HG02981 (cell line): ENCODE measurements around the gene GZMM.

Experiments used
- ATAC-seq: cut with Tn5 transposase; IDR thresholded peaks from one replicate; pipeline ENCODE4 v1.9.1; 2021; ENCODE audit warnings: mild to moderate bottlenecking, moderate library complexity; ENCODE audit not compliant: unreplicated experiment

The GZMM gene

GRCh38 chr19:533364-534058 is 10.3 kb upstream of the GZMM start:
- no peak for ATAC-seq

DNA sequence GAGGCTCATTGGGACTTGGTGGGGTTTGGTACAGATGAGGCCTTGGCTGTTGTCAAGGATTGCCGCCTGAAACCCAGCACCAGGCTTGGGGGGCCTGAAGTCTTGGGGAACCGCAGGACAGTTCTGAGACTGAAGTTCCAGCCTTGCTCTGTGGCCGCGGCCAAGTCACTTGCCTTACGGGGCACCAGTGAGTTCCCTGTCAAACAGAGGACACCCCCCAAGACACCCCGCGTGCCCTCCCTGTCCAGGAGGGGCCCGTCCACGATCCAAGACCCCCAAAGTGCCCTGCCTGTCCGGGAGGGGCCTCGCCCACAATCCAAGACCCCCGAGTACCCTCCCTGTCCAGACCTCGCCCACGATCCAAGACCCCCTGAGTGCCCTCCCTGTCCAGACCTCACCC is 9.8 kb upstream of the GZMM start:
- no peak for ATAC-seq

DNA sequence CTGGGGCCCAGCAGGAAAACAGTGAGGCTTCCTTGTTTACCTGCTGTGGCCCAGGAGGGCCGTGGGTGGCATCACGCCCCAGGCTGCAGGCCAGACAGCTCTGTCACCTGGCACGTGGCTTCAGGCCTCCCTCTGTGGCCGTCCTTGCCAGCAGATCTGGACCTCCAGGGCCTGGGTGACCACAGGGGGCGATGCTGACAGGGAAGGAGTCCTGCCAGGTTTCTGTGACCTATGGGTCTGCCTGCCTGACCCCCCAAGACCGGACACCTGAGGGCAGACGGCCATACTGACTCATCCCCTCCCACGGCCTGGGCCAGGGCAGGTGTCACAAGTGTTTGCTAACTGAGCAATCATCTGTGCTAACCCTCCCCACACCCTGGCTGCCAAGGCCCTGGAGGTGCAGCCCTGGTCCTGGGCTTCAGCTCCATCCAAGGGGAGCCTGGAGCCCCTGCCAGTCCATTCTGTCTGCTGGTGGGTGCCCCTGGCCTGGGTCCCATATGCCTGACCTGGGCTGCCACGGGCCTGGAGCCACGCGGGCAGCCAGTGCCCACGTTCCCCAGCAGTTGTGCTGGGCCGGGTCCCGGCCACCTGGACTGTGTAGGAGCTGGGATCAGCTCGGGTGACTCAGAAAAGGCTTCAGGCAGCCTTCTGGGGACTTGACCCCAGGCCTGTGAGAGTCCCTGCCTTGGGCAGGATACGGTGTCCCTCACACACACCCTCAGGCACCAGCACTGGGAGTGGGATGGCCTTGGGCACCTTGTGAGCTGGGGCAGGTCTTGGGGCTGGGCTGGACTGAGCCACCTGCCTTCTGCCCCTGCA is 8.6 kb upstream of the GZMM start:
- ATAC-seq = no peak

DNA sequence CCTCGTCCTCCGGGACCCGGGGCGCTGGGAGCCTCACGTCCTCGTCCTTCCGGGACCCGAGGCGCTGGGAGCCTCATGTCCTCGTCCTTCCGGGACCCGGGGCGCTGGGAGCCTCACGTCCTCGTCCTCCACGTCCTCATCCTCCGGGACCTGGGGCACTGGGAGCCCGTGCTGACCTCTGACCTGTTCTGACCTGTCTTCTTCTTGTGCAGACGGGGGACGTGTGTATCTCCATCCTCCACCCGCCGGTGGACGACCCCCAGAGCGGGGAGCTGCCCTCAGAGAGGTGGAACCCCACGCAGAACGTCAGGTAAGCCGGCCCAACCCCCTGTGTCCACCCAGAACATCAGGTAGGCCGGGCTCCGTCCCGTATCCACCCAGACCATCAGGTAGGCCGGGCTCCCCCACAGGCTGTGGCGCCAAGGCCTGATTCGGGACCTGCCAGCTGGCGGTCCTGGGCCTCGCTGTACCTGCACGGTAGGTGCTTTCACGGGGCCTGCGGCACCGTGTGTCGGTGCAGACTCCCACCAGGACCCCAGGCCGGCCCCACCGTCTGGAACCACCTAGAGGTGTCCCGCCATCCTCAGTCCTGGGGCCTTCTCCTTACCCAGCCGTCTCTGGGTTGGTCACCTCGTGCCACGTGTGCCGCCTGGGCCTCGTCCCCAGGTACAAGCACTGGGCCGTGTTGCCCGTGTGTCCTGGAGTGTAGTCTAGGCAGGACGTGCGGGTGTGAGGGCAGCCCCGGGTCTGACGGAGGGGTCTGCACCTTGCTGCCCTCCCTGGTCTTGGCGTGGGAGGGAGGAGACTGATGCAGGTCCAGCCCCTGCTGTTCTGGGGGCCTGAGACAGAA is 7.6 kb upstream of the GZMM start:
- ATAC-seq = no peak

DNA sequence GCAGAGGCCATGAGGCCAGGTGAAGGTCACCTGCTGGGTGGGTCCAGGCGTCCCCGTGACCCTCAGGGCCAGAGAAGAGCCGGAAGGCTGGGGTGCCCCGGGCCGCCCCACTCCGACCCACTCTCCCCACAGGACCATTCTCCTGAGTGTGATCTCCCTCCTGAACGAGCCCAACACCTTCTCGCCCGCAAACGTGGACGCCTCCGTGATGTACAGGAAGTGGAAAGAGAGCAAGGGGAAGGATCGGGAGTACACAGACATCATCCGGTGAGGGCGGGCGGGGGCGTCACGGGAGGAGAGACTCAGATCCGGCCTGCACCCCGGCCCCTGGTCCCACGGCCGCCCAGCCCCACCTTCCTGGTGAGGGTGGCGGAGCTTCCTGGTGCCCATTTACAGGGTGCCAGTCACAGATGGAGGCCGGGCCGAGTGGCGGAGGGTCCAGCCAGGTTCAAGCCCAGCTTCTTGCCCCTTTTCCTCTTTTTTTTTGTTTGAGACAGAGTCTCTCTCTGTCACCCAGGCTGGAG is 6.9 kb upstream of the GZMM start:
- ATAC-seq = no peak

GRCh38 chr19:538641-539428 is 5.0 kb upstream of the GZMM start:
- no peak for ATAC-seq

GRCh38 chr19:539429-540030 is 4.3 kb upstream of the GZMM start:
- no peak for ATAC-seq

GRCh38 chr19:540867-541637 is 2.8 kb upstream of the GZMM start:
- no peak for ATAC-seq

- ATAC-seq = no peak
Measured at GRCh38 chr19:541699-542098, 2.2 kb upstream of the GZMM start.

GRCh38 chr19:542173-542866 is 1.5 kb upstream of the GZMM start:
- ATAC-seq = no peak

DNA sequence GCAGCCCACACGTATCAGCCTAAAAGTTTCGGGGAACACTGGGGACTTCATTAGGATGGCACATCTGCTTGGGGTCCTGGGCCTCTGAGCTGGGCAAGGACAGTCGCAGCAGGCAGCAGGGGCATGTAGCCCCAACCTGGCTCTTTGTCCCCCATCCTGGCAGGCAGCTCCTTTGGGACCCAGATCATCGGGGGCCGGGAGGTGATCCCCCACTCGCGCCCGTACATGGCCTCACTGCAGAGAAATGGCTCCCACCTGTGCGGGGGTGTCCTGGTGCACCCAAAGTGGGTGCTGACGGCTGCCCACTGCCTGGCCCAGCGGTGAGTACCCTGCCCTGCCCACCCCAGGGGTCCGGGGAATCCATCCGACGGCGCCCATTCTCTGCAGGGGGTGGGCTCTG is 3.3 kb downstream of the GZMM start:
- ATAC-seq = no peak

- ATAC-seq = no peak
Measured at GRCh38 chr19:547836-548720, 4.2 kb downstream of the GZMM start.

DNA sequence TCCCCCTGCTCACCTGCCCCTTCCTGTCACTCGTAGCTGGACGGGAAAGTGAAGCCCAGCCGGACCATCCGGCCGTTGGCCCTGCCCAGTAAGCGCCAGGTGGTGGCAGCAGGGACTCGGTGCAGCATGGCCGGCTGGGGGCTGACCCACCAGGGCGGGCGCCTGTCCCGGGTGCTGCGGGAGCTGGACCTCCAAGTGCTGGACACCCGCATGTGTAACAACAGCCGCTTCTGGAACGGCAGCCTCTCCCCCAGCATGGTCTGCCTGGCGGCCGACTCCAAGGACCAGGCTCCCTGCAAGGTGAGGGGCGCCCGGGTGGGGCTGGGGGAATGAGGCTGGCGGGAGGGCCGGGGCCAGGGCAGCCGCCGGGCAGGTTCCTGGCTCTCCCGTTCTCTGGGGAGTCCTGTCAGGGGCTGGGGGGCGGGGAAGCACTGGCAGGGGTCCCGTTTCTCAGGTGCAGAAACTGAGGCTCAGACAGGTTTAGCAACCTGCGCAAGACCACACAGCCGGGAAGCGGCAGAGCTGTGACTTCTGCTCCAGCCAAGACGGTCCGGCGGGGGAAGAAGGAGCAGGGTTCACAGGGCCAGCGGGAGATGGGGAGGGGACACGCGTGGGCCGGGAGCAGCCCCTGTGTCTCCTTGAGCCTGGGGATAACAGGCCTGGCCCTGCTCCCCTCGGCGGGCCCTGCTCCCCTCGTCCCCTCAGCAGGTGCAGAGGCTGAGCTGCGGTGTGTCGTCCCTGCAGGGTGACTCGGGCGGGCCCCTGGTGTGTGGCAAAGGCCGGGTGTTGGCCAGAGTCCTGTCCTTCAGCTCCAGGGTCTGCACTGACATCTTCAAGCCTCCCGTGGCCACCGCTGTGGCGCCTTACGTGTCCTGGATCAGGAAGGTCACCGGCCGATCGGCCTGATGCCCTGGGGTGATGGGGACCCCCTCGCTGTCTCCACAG is 5.3 kb downstream of the GZMM start:
- ATAC-seq = no peak

- no peak for ATAC-seq
Measured at GRCh38 chr19:554817-555216, 11.0 kb downstream of the GZMM start.

GRCh38 chr19:555474-555808 is 11.6 kb downstream of the GZMM start:
- no peak for ATAC-seq

GRCh38 chr19:556611-557382 is 12.9 kb downstream of the GZMM start:
- ATAC-seq = no peak
